SK-N-MC (cell line): ENCODE results near the gene POGZ.

ENCODE experiments used
- EZH2 ChIP-seq: fragments of 200-600 bp; sonication (generic); IDR thresholded peaks from one replicate; pipeline ENCODE4 v1.6.1; 2017; ENCODE audit warnings: antibody characterized with exemption
- FOXP2 ChIP-seq: optimal IDR thresholded peaks from 2 replicates; pipeline ENCODE3; 2011; ENCODE audit warnings: mild to moderate bottlenecking, moderate library complexity; ENCODE audit not compliant: insufficient read depth; ENCODE audit errors: extremely low read length, control extremely low read depth
- POLR2AphosphoS5 ChIP-seq: IDR thresholded peaks from 2 replicates; pipeline ENCODE4 v1.6.1; 2012; ENCODE audit warnings: mild to moderate bottlenecking, low read depth, low read length, borderline replicate concordance

- TF ChIP-seq POLR2AphosphoS5 (no peak), EZH2 (no peak), FOXP2 (no peak)
These were observed 68.2 kb downstream of the POGZ start for GRCh38 chr1:151391079-151391563.
